AG09309 (cell line): ENCODE measurements around the gene CFTR.

Source experiments
- DNase-seq: peaks from one replicate; pipeline ENCODE4 v3.0.0-alpha.2; 2010; ENCODE audit warnings: low read depth
- H3K4me3 ChIP-seq: 2 replicates; pipeline ENCODE4 v1.5.1; 2011; ENCODE audit warnings: mild to moderate bottlenecking, low read depth, low read length, moderate library complexity; ENCODE audit not compliant: control insufficient read depth
- CTCF ChIP-seq: IDR thresholded peaks from 2 replicates; pipeline ENCODE4 v1.5.1; 2011; ENCODE audit warnings: mild to moderate bottlenecking, low read depth, low read length, inconsistent platforms; ENCODE audit not compliant: insufficient read depth, control insufficient read depth; ENCODE audit errors: missing control alignments

The CFTR gene

GRCh38 chr7:117659531-117660011 is 179.7 kb downstream of the CFTR start:
- DNase-seq = no peak
- no peak for TF ChIP-seq CTCF
- no peak overlapping the region for H3K4me3 ChIP-seq

- DNase-seq = no peak
- H3K4me3 ChIP-seq = no peak overlapping the region
- no peak for TF ChIP-seq CTCF
Observed at GRCh38 chr7:117661328-117661727, 181.5 kb downstream of the CFTR start.

GRCh38 chr7:117664047-117664446 is 184.2 kb downstream of the CFTR start:
- H3K4me3 ChIP-seq = no peak overlapping the region
- DNase-seq = no peak
- no peak for TF ChIP-seq CTCF

GRCh38 chr7:117665368-117665767 is 185.5 kb downstream of the CFTR start:
- no peak for DNase-seq
- no peak for TF ChIP-seq CTCF
- no peak overlapping the region for H3K4me3 ChIP-seq

GRCh38 chr7:117666031-117666430 is 186.2 kb downstream of the CFTR start:
- DNase-seq = no peak
- no peak overlapping the region for H3K4me3 ChIP-seq
- no peak for TF ChIP-seq CTCF

GRCh38 chr7:117666689-117667088 is 186.9 kb downstream of the CFTR start:
- H3K4me3 ChIP-seq = no peak overlapping the region
- no peak for TF ChIP-seq CTCF
- DNase-seq = no peak

GRCh38 chr7:117667456-117667855 is 187.6 kb downstream of the CFTR start:
- DNase-seq = no peak
- no peak overlapping the region for H3K4me3 ChIP-seq
- no peak for TF ChIP-seq CTCF
